GM21786 (cell line): ENCODE results near the gene SLC12A2.
A peak's percentile ranks its signal among the peaks of the same experiment; 100 is the strongest.

Experiments used
- ATAC-seq: cut with Tn5 transposase; IDR thresholded peaks from one replicate; pipeline ENCODE4 v1.9.1; 2021; ENCODE audit not compliant: unreplicated experiment

SLC12A2 gene

GRCh38 chr5:128158342-128158741 is 74.8 kb downstream of the SLC12A2 start:
- ATAC-seq, result no peak

DNA sequence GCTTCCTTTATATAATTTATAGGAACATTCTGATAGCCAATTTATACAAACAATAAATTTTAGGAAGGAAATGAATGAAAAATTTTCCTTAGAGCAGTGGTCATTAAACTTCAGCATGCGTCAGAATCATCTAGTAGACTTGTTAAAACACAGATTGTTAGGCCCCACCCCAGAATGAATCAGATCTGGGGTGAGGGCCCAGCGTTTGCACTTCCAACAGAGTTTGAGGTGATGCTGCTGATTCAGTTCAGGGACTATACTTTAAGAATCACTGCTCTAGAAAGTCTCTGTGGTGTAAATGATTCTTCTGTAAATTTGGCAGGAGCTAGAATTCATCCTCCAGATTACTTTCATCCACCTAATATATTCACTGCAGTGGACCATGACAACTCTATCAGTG is 80.4 kb downstream of the SLC12A2 start:
- ATAC-seq, result no peak

DNA sequence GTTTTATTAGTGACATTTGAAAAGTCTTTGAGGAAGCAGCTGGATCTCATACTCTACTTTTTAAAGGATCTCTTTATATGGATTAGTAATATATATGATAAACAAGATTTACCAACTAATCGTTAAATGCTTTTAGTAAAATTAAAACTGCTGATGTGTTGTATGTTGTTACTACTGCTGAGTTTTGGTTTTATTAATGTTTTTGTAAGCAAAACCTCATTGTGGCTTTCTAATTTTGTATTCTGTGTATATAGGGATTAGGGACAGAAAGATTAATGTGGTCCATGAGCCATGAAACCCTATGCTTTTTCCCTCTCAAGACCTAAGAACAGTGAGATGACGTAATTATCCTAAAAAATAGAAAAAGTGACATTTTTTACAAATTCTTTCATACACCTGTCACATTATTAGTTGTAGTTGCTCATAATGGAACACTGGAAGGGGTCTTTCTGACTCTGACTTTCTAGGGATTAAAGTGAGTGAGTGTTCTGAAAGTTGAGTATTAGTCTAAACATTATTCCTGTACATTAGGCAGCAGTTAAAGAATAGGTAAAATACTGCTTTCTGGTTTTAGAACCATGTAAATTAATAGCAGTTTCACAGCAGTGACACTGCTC is 85.9 kb downstream of the SLC12A2 start:
- ATAC-seq, result no peak

GRCh38 chr5:128172102-128172501 is 88.5 kb downstream of the SLC12A2 start:
- ATAC-seq, result no peak

DNA sequence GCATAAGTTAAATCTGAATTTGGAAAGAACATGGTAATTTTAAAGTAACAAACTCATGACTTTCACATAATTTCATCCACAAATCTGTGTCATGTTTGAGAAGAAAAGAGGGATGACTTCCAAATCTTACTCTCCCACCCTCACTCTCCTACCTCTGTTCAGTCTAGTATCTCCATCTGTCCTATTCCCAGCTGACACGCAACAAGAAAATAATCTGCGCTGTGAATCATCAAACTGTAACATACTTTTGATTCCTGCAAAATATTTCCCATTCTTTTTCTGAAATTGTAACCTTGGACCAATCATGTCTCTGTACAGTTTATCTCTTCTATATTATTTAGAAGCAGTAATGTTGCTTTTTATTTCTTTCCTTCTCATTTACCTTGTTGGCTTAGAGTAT is 91.4 kb downstream of the SLC12A2 start:
- ATAC-seq, result no peak

DNA sequence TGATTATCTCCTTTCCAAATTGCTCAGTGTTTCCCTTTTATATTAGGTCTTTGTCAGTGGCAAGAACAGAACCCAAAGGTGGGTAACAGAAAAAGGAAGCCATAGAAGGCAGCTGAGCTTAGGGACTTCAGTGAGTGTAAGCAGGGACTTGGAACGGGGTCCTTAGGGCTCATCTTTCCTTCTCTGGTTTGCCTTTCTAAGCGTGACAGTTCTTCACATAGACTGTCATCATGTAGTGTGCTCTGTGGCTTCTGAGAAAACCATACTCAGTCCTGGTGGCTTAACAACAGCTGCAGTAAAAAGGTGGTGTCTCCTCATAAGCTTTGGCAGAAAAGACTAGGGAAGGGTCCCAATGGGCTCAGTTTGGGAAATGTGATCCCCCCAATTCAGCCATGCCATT is 108.8 kb downstream of the SLC12A2 start:
- no peak for ATAC-seq

GRCh38 chr5:128193665-128194390 is 110.3 kb downstream of the SLC12A2 start:
- no peak for ATAC-seq

- no peak for ATAC-seq
Observed at GRCh38 chr5:128195316-128195715, 111.8 kb downstream of the SLC12A2 start.

GRCh38 chr5:128196080-128196479 is 112.5 kb downstream of the SLC12A2 start:
- ATAC-seq, result no peak

- no peak for ATAC-seq
Observed at GRCh38 chr5:128196791-128197190, 113.2 kb downstream of the SLC12A2 start.

- ATAC-seq, result peak; percentile 51
Observed at GRCh38 chr5:128197896-128198522, 114.4 kb downstream of the SLC12A2 start.

DNA sequence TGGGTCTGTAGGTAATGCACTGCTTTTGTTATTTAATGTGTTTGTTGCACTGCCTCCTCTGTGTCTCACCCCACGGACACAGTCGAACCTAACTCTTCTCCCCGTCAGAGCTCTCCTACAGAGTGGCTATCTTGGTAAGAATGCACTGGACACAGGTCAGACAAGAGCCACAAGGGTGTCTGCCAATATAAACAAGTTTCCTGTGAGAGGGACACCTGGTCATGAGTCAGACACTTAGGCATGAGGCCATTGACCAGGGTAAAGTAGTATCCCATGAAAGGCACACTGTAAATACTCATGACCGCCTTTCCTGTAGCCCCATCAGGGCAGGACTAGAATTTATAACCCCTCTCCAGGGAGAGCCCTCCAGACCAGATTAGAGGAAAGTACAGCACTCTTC is 115.5 kb downstream of the SLC12A2 start:
- no peak for ATAC-seq

DNA sequence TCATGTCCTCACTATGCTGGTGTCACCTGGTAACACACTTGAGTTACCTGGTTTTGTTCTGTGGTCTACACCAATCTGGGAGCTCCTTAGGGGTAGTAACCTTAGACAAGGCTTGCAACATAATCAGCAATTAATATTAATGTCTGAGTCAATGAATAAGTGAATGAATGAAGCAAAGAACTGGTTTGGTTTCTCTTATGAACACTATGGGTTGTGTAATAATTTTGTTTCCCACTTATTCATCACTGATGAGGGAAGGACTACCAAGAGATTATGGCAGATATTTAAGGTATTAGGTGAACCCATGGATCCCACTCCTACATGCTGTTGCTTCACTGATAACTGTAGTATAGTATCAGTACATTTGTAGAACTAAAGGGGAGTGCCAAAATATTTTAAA is 116.0 kb downstream of the SLC12A2 start:
- ATAC-seq, result no peak

GRCh38 chr5:128201065-128201926 is 117.7 kb downstream of the SLC12A2 start:
- ATAC-seq, result peak; percentile 82

DNA sequence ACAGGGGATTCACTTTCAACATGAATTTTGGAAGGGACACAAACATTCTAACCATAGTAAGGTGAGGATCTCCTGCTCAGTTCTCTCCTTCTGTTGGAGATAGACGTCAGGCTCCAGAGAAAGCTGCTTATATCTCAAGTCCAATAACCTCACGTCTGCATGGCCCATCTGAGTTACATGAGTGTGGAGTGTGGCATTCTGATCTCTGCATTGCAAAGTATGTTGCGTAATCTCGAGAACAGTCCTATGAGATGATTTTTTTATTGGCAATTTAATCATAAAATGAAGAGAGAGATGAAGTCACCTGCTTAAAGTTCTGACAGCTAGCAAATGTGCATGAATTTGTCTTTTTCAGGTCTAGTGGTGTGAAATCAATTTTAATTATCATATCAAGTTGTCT is 118.8 kb downstream of the SLC12A2 start:
- no peak for ATAC-seq

DNA sequence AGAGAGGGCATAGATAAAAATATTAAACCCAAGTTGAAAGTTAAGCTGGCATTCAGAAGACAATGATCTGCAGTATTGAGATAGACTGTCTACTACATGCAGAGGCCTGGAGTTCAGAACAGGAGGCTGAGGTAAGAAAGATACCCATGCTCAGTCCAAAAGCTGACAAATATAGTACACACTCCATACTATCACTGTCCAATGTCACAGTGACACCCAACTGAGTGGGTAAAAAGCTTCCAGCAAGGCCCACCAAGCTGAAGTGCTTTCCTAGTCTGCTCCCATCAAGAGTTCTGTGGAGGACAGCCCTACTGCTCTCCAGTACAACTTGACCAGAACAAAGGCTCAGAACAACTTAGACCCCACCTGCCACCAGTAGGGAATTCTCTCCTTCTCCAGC is 124.9 kb downstream of the SLC12A2 start:
- ATAC-seq, result no peak

DNA sequence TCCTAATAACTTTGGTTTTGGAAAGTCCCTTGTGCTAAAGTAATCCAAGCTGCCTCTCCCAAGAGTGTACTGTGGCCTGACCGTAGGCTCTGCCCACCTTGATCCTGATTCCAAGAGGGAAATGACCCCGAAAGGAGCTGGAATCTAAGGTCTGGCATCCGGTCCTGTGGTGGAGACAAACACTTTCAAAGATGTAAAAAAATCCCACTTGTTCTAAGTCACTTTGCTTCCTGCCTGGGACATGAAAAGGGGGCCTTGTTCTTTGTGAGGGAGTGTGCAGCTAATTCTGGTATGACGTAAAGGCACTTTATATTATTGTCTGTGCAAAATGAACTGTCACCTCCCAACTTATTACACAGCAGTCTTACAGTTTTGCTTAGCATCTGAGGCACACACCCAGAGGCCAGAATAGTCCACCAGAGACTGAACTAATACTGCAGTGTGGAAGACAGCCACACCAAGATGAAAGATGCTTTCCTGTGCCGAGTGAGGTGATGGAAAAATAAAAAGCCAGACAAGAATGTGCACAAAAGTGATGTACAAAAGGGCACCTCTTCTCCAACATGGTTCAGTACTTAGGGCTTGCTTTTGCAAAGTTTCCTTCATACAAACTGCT is 128.7 kb downstream of the SLC12A2 start:
- no peak for ATAC-seq

- ATAC-seq, result peak; percentile 77
Observed at GRCh38 chr5:128213340-128213739, 129.8 kb downstream of the SLC12A2 start.

- no peak for ATAC-seq
Observed at GRCh38 chr5:128213833-128214232, 130.3 kb downstream of the SLC12A2 start.

DNA sequence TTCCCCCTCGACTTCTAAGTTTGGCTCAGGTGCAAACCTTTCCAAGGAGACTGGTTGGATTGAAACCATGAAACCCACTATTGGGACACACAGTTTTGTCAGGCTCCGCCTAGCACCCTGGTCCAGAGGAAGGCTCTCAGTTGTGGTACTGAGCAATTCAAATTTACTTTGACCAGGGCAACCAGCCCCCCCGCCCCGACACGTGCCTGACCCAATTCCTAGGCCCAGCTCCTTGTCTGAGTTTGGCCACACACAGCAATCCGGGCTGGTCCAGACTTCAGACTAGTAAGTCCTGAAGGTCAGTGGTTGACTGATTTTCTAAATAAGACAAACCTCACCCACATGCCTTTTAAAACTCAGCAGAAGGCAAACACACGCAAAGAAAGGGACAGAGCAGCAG is 132.7 kb downstream of the SLC12A2 start:
- ATAC-seq, result no peak
